K562 (cell line): ENCODE data around the gene RPTOR. TPM values are rescaled to one million over a fixed set of nuclear protein-coding genes. Genes with fewer than 3 reads are reported as not detected.
A peak's percentile ranks its signal among the peaks of the same experiment; 100 is the strongest.
"Not testable (repeated sequence)": the region's sequence is repeated elsewhere in the genome, so short reads cannot be mapped to it uniquely, and the experiment has no call there.

ENCODE experiments used
- ATAC-seq: fragments of 200-7000 bp; cut with Tn5 transposase; 3 replicates; pipeline ENCODE4 v1.9.1; 2020; ENCODE audit warnings: moderate library complexity
- BruUV-seq: library from RNA; stranded (reverse); fragments of 400-500 nt; replicated peaks from 2 replicates; lab custom pipeline; 2021; lab: Mats Ljungman, UMichigan
- CTCF ChIA-PET: fragments of 300-600 bp; formaldehyde crosslinking; extraction: SDS; loops from one replicate; lab custom pipeline; 2021; ENCODE audit warnings: low intra/inter-chr PET ratio; lab: Yijun Ruan, JAX
- POLR2A ChIA-PET: fragments of 300-600, 350-650 bp; sonication (Branson Sonifier 250); formaldehyde crosslinking; extraction: SDS; loops from one replicate; lab custom pipeline; 2021; ENCODE audit warnings: antibody characterized with exemption, inconsistent platforms; lab: Yijun Ruan, JAX
- DNase-seq, 4 experiments: peaks; one replicate each; pipeline versions ENCODE4 v3.0.0 to v3.0.0-alpha.2; 2011 to 2018; ENCODE audit warnings: low spot score in 3 of 4, mixed read lengths in 3 of 4; ENCODE audit errors: extremely low read depth in 1 of 4
- FAIRE-seq: peaks from 2 replicates; lab custom pipeline; 2011; peaks lifted over from hg19 to GRCh38; lab: Jason Lieb, UNC
- H2AFZ ChIP-seq: 2 replicates; pipeline ENCODE4 v1.6.0; 2011; ENCODE audit warnings: low read depth, low read length, control low read depth, inconsistent platforms
- H3K27ac ChIP-seq: fragments of 200-600 bp; 3 replicates; pipeline ENCODE4 v1.8.0; 2011; ENCODE audit warnings: low read depth, mild to moderate bottlenecking, control low read depth, inconsistent platforms, low read length, moderate library complexity, mixed read lengths; ENCODE audit errors: extremely low read depth
- H3K27me3 ChIP-seq, 2 experiments: fragments of 300-600 bp in 1 of 2; 2 replicates in 1 of 2; 3 replicates in 1 of 2; pipeline versions ENCODE4 v1.6.0 to v1.8.0; 2011; ENCODE audit warnings: inconsistent platforms in 2 of 2, low read length in 2 of 2, mild to moderate bottlenecking in 1 of 2, mixed read lengths in 1 of 2, moderate library complexity in 1 of 2; ENCODE audit not compliant: control insufficient read depth in 2 of 2, insufficient read depth in 2 of 2
- H3K36me3 ChIP-seq: fragments of 300-600 bp; 3 replicates; pipeline ENCODE4 v1.8.0; 2011; ENCODE audit warnings: mild to moderate bottlenecking, low read length, inconsistent platforms; ENCODE audit not compliant: control insufficient read depth, insufficient read depth
- H3K4me1 ChIP-seq, 2 experiments: fragments of 200-600 bp in 1 of 2; replicated peaks in 1 of 2; 2 replicates in 1 of 2; 3 replicates in 1 of 2; pipeline versions ENCODE4 v1.5.1 to v1.8.0; 2011; ENCODE audit warnings: inconsistent platforms in 2 of 2, low read length in 2 of 2, mild to moderate bottlenecking in 1 of 2, mixed read lengths in 1 of 2, moderate library complexity in 1 of 2; ENCODE audit not compliant: control insufficient read depth in 2 of 2, insufficient read depth in 2 of 2
- H3K4me2 ChIP-seq: 2 replicates; pipeline ENCODE4 v1.6.1; 2011; ENCODE audit warnings: low read length, control low read depth, inconsistent platforms, mixed read lengths; ENCODE audit not compliant: insufficient read depth
- H3K4me3 ChIP-seq: fragments of 200-600 bp; sonication (generic), shearing (Covaris generic); 2 replicates; pipeline ENCODE4 v1.5.1; 2016; ENCODE audit warnings: control low read depth, inconsistent platforms
- H3K79me2 ChIP-seq: fragments of 200-600 bp; 3 replicates; pipeline ENCODE4 v1.8.0; 2011; ENCODE audit warnings: low read length, inconsistent platforms; ENCODE audit not compliant: control insufficient read depth, insufficient read depth
- H3K9ac ChIP-seq, 2 experiments: 2 replicates each; pipeline versions ENCODE4 v1.6.0 to v1.6.1; 2011; ENCODE audit warnings: low read depth in 2 of 2, low read length in 2 of 2, control low read depth in 1 of 2, inconsistent platforms in 1 of 2, mild to moderate bottlenecking in 1 of 2, mixed read lengths in 1 of 2; ENCODE audit not compliant: insufficient read depth in 1 of 2
- H3K9me1 ChIP-seq: one replicate; pipeline ENCODE4 v1.6.0; 2011; ENCODE audit warnings: inconsistent platforms, mild to moderate bottlenecking, low read length, moderate library complexity; ENCODE audit not compliant: control insufficient read depth, insufficient read depth
- H3K9me3 ChIP-seq: replicated peaks from 2 replicates; pipeline ENCODE4 v1.5.1; 2011; ENCODE audit warnings: low read depth, low read length, inconsistent platforms; ENCODE audit not compliant: control insufficient read depth, insufficient read depth
- H4K20me1 ChIP-seq: replicated peaks from 2 replicates; pipeline ENCODE4 v1.6.1; 2011; ENCODE audit warnings: low read length, inconsistent platforms, mixed read lengths; ENCODE audit not compliant: control insufficient read depth, insufficient read depth
- BHLHE40 ChIP-seq: IDR thresholded peaks from 2 replicates; pipeline ENCODE4 v1.6.1; 2011; ENCODE audit warnings: low read length, improper control_type of control experiment
- C11orf30 ChIP-seq: fragments of 450-650 bp; IDR thresholded peaks from 2 replicates; pipeline ENCODE4 v1.6.1; 2016; ENCODE audit warnings: low read depth, mild to moderate bottlenecking
- CHD2 ChIP-seq: IDR thresholded peaks from 2 replicates; pipeline ENCODE4 v1.6.1; 2011; ENCODE audit warnings: low read depth, low read length
- ETV6 ChIP-seq, 3 experiments: fragments of 150-350 bp in 1 of 3; sonication (generic) in 1 of 3; formaldehyde crosslinking in 1 of 3; IDR thresholded peaks; 2 replicates each; pipeline versions ENCODE4 v1.6.1 to v1.8.0; 2014 to 2022; ENCODE audit warnings: borderline replicate concordance in 2 of 3, low read depth in 2 of 3, antibody characterized with exemption in 1 of 3, low read length in 1 of 3, mild to moderate bottlenecking in 1 of 3, missing genetic modification reagents in 1 of 3
- HDGF ChIP-seq: fragments of 450-650 bp; IDR thresholded peaks from 2 replicates; pipeline ENCODE4 v1.6.1; 2016
- JUNB ChIP-seq: fragments of 450-650 bp; formaldehyde crosslinking; conservative IDR thresholded peaks from 2 replicates; pipeline ENCODE4 v1.4.0; 2020; ENCODE audit warnings: mild to moderate bottlenecking
- MTF1 ChIP-seq: fragments of 250-450 bp; sonication (Bioruptor Pico); IDR thresholded peaks from 2 replicates; pipeline ENCODE4 v1.9.0; 2021; ENCODE audit warnings: moderate library complexity, mild to moderate bottlenecking, inconsistent platforms, borderline replicate concordance
- RHOXF2B ChIP-seq: fragments of 250-450 bp; sonication (Bioruptor Pico); conservative IDR thresholded peaks from 2 replicates; pipeline ENCODE4 v1.5.1; 2021
- U2AF2 ChIP-seq: fragments of 200-400 bp; formaldehyde crosslinking; optimal IDR thresholded peaks from 2 replicates; pipeline ENCODE3; 2017; ENCODE audit warnings: low read depth, mild to moderate bottlenecking, low read length
- ZNF551 ChIP-seq: fragments of 250-450 bp; sonication (Bioruptor Pico); IDR thresholded peaks from 2 replicates; pipeline ENCODE4 v1.5.0; 2021; ENCODE audit warnings: mild to moderate bottlenecking, moderate library complexity
- WGBS: fragments of 100-300 bp; shearing (Covaris generic); methylation state at CpG from one replicate; pipeline ENCODE4 v1.1.6; 2016; ENCODE audit warnings: low coverage, mixed read lengths; ENCODE audit not compliant: insufficient coverage; ENCODE audit errors: missing lambda C conversion rate; 5-methylcytosine and 5-hydroxymethylcytosine counted together
- in situ Hi-C: fragments of 300-500 bp; cut with MboI; formaldehyde crosslinking; loops from 4 replicates; pipeline ENCODE4 v1.15.0; 2018; ENCODE audit warnings: inconsistent platforms, mixed read lengths
- intact Hi-C: fragments of 100-400 bp; cut with micrococcal nuclease; formaldehyde crosslinking; loops from 2 replicates; pipeline ENCODE4 v1.14.2; 2022
- polyA plus RNA-seq, 8 experiments: library from polyadenylated mRNA; depleted of rRNA in 4 of 8; stranded (reverse) in 5 of 8; unstranded in 3 of 8; fragments of >200 nt; fragmentation: Nextera tagmentation in 2 of 8; fragmentation: Illumina TruSeq in 1 of 8; extraction: Ambion mirVana in 2 of 8; extraction: Trizol in 1 of 8; gene quantifications; 2 replicates each; pipeline versions ENCODE4 v1.2.1 to v1.2.3, GENCODE V29; 2011 to 2014; ENCODE audit warnings: inconsistent platforms in 1 of 8, missing spikeins in 1 of 8
- total RNA-seq, 7 experiments: library from RNA; depleted of rRNA in 6 of 7; stranded (reverse); fragments of >200 nt in 6 of 7; fragmentation: Illumina TruSeq in 2 of 7; extraction: Trizol in 2 of 7; gene quantifications; 2 replicates each; pipeline versions ENCODE4 v1.2.1 to v1.2.3, GENCODE V29; 2011 to 2021; ENCODE audit warnings: low replicate concordance in 1 of 7
- TF ChIP-seq, protein P1 (sequence below): fragments of 250-450 bp; sonication (Bioruptor Pico); IDR thresholded peaks from 2 replicates; pipeline ENCODE4 v1.4.0; 2020; ENCODE audit warnings: mild to moderate bottlenecking, moderate library complexity, borderline replicate concordance

The RPTOR gene
- total and polyA plus RNA-seq, 9 of the 15 experiments (the other 6 are each of a cell fraction or from before 2014, with no cell fraction given): 0.24 to 54.1 (median 10.2) TPM

DNA sequence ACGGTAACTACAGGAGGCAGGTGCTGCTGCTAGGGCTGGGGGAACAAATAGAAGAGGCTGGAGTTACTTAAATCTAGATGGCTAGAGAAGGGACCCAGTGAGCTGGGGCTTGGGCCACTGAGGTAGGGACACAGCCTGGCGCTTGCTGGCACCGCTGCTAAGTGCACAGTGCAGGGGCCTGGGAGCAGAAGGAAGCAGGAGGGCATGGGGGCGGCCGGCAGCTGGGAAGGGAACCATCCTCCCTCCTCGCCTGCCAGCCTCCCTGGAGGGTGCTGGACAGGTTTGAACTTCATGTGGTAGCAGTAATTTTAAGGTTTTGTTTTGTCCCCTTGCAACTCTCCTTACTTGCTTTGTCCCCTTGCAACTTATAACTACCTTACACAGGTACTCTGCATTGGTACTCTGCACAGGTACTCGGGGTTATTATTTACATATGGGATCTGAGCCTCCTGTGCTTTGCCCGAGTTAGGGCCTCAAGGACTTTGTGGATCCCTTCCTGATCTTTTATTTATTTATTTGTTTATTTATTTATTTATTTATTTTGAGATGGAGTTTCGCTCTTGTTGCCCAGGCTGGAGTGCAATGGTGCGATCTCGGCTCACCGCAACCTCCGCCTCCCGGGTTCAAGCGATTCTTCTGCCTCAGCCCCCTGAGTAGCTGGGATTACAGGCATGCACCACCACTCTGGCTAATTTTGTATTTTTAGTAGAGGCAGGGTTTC is 34.2 kb downstream of the RPTOR start:
- H3K36me3 ChIP-seq, FAIRE-seq, H3K4me3 ChIP-seq, ATAC-seq, H3K9me3 ChIP-seq, H3K27me3 ChIP-seq, DNase-seq, H3K27ac ChIP-seq, H2AFZ ChIP-seq, CTCF ChIA-PET, H3K4me2 ChIP-seq, H3K9me1 ChIP-seq, BruUV-seq: not testable (repeated sequence)
- in situ Hi-C loops (loop anchor here (5.0 kb wide), 1 partner anchor 152 kb away; no protein-coding TSS in a partner anchor), intact Hi-C loops (loop anchor here (5.0 kb wide), 1 partner anchor 68 kb away; no protein-coding TSS in a partner anchor)
- Histone ChIP-seq H3K9ac (0 out of 4 replicates have a peak overlapping the region, but pooled peaks of 1 of the 2 experiments have one; percentile 28), H3K4me1 (peaks cover 4 to 22% of the 10 kb centered on the region in 2 experiments; a peak in 4 of 5 replicates), H4K20me1 (peaks cover 18% of the 10 kb centered on the region), H3K79me2 (peaks cover 78% of the 10 kb centered on the region)
- 96% methylated on average over 15 of the region's 15 CpGs for WGBS
- POLR2A ChIA-PET: interaction anchor here (0.7 kb wide), 1 partner anchor 124 kb away, joined by 3 read pairs; no protein-coding TSS in a partner anchor

- Histone ChIP-seq H3K9me1 (peaks cover 3% of the 10 kb centered on the region), H3K4me3 (no peak overlapping the region), H3K9ac (no peak overlapping the region), H3K36me3 (peaks cover 5% of the 10 kb centered on the region; the same call in 2 of the 3 replicates), H2AFZ (no peak overlapping the region), H3K4me1 (peaks cover 4 to 26% of the 10 kb centered on the region in 2 experiments; a peak in 4 of 5 replicates), H3K79me2 (peaks cover 80% of the 10 kb centered on the region), H3K9me3 (no peaks in the 10 kb centered on the region), H3K4me2 (no peak overlapping the region), H3K27ac (no peak overlapping the region), H3K27me3 (no peaks in the 10 kb centered on the region), H4K20me1 (peaks cover 37% of the 10 kb centered on the region)
- FAIRE-seq: no peak
- intact Hi-C loops: no loop called here
- POLR2A ChIA-PET: interaction anchor here (0.7 to 1.4 kb wide), 2 partner anchors 11 kb away, joined by 4 read pairs; no protein-coding TSS in a partner anchor
- ATAC-seq: no peak
- CTCF ChIA-PET: no interaction called here
- in situ Hi-C loops: no loop called here
- no peak for DNase-seq
- no TSS peak for BruUV-seq
- 96% methylated on average over 5 of the region's 6 CpGs for WGBS
- TF ChIP-seq, protein P1, sequence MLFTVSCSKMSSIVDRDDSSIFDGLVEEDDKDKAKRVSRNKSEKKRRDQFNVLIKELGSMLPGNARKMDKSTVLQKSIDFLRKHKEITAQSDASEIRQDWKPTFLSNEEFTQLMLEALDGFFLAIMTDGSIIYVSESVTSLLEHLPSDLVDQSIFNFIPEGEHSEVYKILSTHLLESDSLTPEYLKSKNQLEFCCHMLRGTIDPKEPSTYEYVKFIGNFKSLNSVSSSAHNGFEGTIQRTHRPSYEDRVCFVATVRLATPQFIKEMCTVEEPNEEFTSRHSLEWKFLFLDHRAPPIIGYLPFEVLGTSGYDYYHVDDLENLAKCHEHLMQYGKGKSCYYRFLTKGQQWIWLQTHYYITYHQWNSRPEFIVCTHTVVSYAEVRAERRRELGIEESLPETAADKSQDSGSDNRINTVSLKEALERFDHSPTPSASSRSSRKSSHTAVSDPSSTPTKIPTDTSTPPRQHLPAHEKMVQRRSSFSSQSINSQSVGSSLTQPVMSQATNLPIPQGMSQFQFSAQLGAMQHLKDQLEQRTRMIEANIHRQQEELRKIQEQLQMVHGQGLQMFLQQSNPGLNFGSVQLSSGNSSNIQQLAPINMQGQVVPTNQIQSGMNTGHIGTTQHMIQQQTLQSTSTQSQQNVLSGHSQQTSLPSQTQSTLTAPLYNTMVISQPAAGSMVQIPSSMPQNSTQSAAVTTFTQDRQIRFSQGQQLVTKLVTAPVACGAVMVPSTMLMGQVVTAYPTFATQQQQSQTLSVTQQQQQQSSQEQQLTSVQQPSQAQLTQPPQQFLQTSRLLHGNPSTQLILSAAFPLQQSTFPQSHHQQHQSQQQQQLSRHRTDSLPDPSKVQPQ (CRISPR knock-in tag): no peak
- TF ChIP-seq BHLHE40 (no peak), ZNF551 (CRISPR knock-in tag) (no peak), C11orf30 (no peak), JUNB (no peak), MTF1 (CRISPR knock-in tag) (no peak), HDGF (no peak), ETV6 (IDR thresholded peaks at IDR 0.05; ENCODE audit: borderline replicate concordance in 1 of 2, low read depth in 2 of 2, low read length in 1 of 2) (no peak), ETV6 (CRISPR knock-in tag; IDR thresholded peaks at IDR 0.05; ENCODE audit: borderline replicate concordance) (no peak), RHOXF2B (CRISPR knock-in tag) (no peak), CHD2 (no peak), U2AF2 (no peak)
Measured at GRCh38 chr17:80582165-80582564, 37.5 kb downstream of the RPTOR start.
